HG03442 (cell line): ENCODE data around the gene SLC9A8.
"Not testable (repeated sequence)": the region's sequence is repeated elsewhere in the genome, so short reads cannot be mapped to it uniquely, and the experiment has no call there.

Source experiments
- ATAC-seq: cut with Tn5 transposase; IDR thresholded peaks from one replicate; pipeline ENCODE4 v1.9.1; 2021; ENCODE audit warnings: mild to moderate bottlenecking, moderate library complexity; ENCODE audit not compliant: unreplicated experiment

SLC9A8 gene

GRCh38 chr20:49812507-49813304 is at the start of gene SLC9A8:
Gene SLC9A8, plus strand, starts transcription at chr20:49812828. Its CDS starts 95 bp downstream, at chr20:49812923.
- ATAC-seq: peak; percentile 82

- no peak for ATAC-seq
Observed at GRCh38 chr20:49762940-49763766, 49.5 kb upstream of the SLC9A8 start.

GRCh38 chr20:49765413-49765736 is 47.3 kb upstream of the SLC9A8 start:
- ATAC-seq: no peak

GRCh38 chr20:49765846-49766541 is 46.6 kb upstream of the SLC9A8 start:
- ATAC-seq: no peak

- ATAC-seq: no peak
Observed at GRCh38 chr20:49766979-49767521, 45.6 kb upstream of the SLC9A8 start.

- ATAC-seq: no peak
Observed at GRCh38 chr20:49768204-49769047, 44.2 kb upstream of the SLC9A8 start.

GRCh38 chr20:49769048-49769581 is 43.5 kb upstream of the SLC9A8 start:
- no peak for ATAC-seq

GRCh38 chr20:49770634-49771033 is 42.0 kb upstream of the SLC9A8 start:
- ATAC-seq: no peak

- ATAC-seq: not testable (repeated sequence)
Observed at GRCh38 chr20:49774213-49774612, 38.4 kb upstream of the SLC9A8 start.

GRCh38 chr20:49775229-49775693 is 37.4 kb upstream of the SLC9A8 start:
- no peak for ATAC-seq

- ATAC-seq: no peak
Observed at GRCh38 chr20:49779972-49780371, 32.7 kb upstream of the SLC9A8 start.

- no peak for ATAC-seq
Observed at GRCh38 chr20:49781676-49782075, 31.0 kb upstream of the SLC9A8 start.

GRCh38 chr20:49782439-49782838 is 30.2 kb upstream of the SLC9A8 start:
- not testable (repeated sequence) for ATAC-seq

GRCh38 chr20:49783021-49783995 is 29.3 kb upstream of the SLC9A8 start:
- not testable (repeated sequence) for ATAC-seq

- ATAC-seq: no peak
Observed at GRCh38 chr20:49784291-49784690, 28.3 kb upstream of the SLC9A8 start.

- peak; percentile 13 for ATAC-seq
Observed at GRCh38 chr20:49785149-49785851, 27.3 kb upstream of the SLC9A8 start.

- ATAC-seq: peak; percentile 86
Observed at GRCh38 chr20:49785852-49786175, 26.8 kb upstream of the SLC9A8 start.

GRCh38 chr20:49786196-49786595 is 26.4 kb upstream of the SLC9A8 start:
- ATAC-seq: no peak
